ENCODE results near the gene ZBTB7B. TPM values are rescaled to one million over a fixed set of nuclear protein-coding genes. Genes with fewer than 3 reads are reported as not detected.

Gene ZBTB7B
- total RNA-seq, 1 donor from 2014 or later, result 56.6 TPM

- peaks cover 54% of the 10 kb centered on the region for H3K4me1 Mint-ChIP-seq
- ChIA-PET POLR2A (interaction anchor here (0.7 to 4.4 kb wide), 5 partner anchors 13 to 399 kb away, joined by 3 to 54 read pairs (median 3); partner anchors contain the start of gene EFNA3), CTCF (interaction anchor here (0.9 to 9.2 kb wide), 3 partner anchors 19 to 108 kb away, joined by 5 to 101 read pairs (median 84); partner anchors contain the start of gene KRTCAP2)
- H3K27me3 Mint-ChIP-seq, result no peaks in the 10 kb centered on the region
- intact Hi-C loops (cut with micrococcal nuclease), result loop anchor here (5.0 kb wide), 2 partner anchors 458 to 738 kb away; partner anchors contain the start of genes ADAR and ATP8B2
- H3K27ac Mint-ChIP-seq, result peak overlapping the region; percentile 20
- peaks cover 22% of the 10 kb centered on the region for H3K36me3 Mint-ChIP-seq (ENCODE audit: low read depth)
- peak overlapping the region; percentile 83 for H3K4me3 Mint-ChIP-seq
- TF ChIP-seq CTCF (IDR thresholded peaks at IDR 0.05), result no peak
- DNase-seq (no peak), ATAC-seq (ENCODE audit: low read depth) (no peak)
- H3K9me3 Mint-ChIP-seq, result no peaks in the 10 kb centered on the region
These were observed 62.3 kb downstream of the ZBTB7B start for GRCh38 chr1:155064832-155065429.

GRCh38 chr1:155066777-155067176 lies 64.2 kb downstream of the ZBTB7B start:
- ATAC-seq (ENCODE audit: low read depth), result no peak
- H3K36me3 Mint-ChIP-seq (ENCODE audit: low read depth), result peaks cover 22% of the 10 kb centered on the region
- ChIA-PET POLR2A (interaction anchor here (1.0 to 2.6 kb wide), 2 partner anchors 18 to 131 kb away, joined by 3 to 8 read pairs; partner anchors contain the start of gene PMVK), CTCF (interaction anchor here (5.6 kb wide), 1 partner anchor 17 kb away, joined by 84 read pairs; no protein-coding TSS in a partner anchor)
- intact Hi-C loops (cut with micrococcal nuclease), result no loop called here
- H3K27me3 Mint-ChIP-seq, result no peaks in the 10 kb centered on the region
- no peak overlapping the region for H3K27ac Mint-ChIP-seq
- peaks cover 60% of the 10 kb centered on the region for H3K4me1 Mint-ChIP-seq
- no peak overlapping the region for H3K4me3 Mint-ChIP-seq
- no peaks in the 10 kb centered on the region for H3K9me3 Mint-ChIP-seq
- no peak for TF ChIP-seq CTCF (IDR thresholded peaks at IDR 0.05)
- no peak for DNase-seq

Other genes starting within 250 kb of the ZBTB7B start
- gene KCNN3, start 132.5 kb upstream of the ZBTB7B start, total RNA-seq, result 0.44 and 1.1 TPM in 2 replicates
- gene PMVK, start 66.1 kb upstream of the ZBTB7B start, total RNA-seq, result 24.6 and 26.3 TPM in 2 replicates
- 42.4 and 43.2 TPM in 2 replicates for gene PBXIP1, start 46.7 kb upstream of the ZBTB7B start, total RNA-seq
- 33.1 and 38.1 TPM in 2 replicates for gene PYGO2, start 41.0 kb upstream of the ZBTB7B start, total RNA-seq
- 59.3 and 60.9 TPM in 2 replicates for gene SHC1, start 32.1 kb upstream of the ZBTB7B start, total RNA-seq
- gene CKS1B, start 28.1 kb upstream of the ZBTB7B start, total RNA-seq, result 25.3 and 26.6 TPM in 2 replicates
- gene FLAD1, start 19.5 kb upstream of the ZBTB7B start, total RNA-seq, result 64.1 and 69.0 TPM in 2 replicates
- gene LENEP, start 9.2 kb upstream of the ZBTB7B start, total RNA-seq, result 1.8 and 2.4 TPM in 2 replicates
- gene DCST2, start 31.0 kb downstream of the ZBTB7B start, total RNA-seq, result 1.0 TPM in 1 of 2 replicates, not detected in the other
- not detected in 2 replicates for gene DCST1, start 31.0 kb downstream of the ZBTB7B start, total RNA-seq
- gene ADAM15, start 48.5 kb downstream of the ZBTB7B start, total RNA-seq, result 11.3 and 13.7 TPM in 2 replicates
- gene EFNA4, start 60.9 kb downstream of the ZBTB7B start, total RNA-seq, result 7.8 and 9.5 TPM in 2 replicates
- 1.2 and 1.7 TPM in 2 replicates for gene EFNA3, start 76.0 kb downstream of the ZBTB7B start, total RNA-seq
- 0.29 TPM in 1 of 2 replicates, not detected in the other for gene EFNA1, start 125.1 kb downstream of the ZBTB7B start, total RNA-seq
- 77.3 and 85.2 TPM in 2 replicates for gene SLC50A1, start 133.1 kb downstream of the ZBTB7B start, total RNA-seq
- gene DPM3, start 137.7 kb downstream of the ZBTB7B start, total RNA-seq, result 33.2 and 36.8 TPM in 2 replicates
- gene KRTCAP2, start 170.5 kb downstream of the ZBTB7B start, total RNA-seq, result 128 and 132 TPM in 2 replicates
- 1.2 and 1.9 TPM in 2 replicates for gene TRIM46, start 171.0 kb downstream of the ZBTB7B start, total RNA-seq
- 9.7 and 15.3 TPM in 2 replicates for gene THBS3, start 205.1 kb downstream of the ZBTB7B start, total RNA-seq
- 36.7 and 38.2 TPM in 2 replicates for gene MTX1, start 205.9 kb downstream of the ZBTB7B start, total RNA-seq

Measured in activated B cell treated with CpG ODN at 0.5 μM for 24 hours (primary cell).